22Rv1 (cell line): Measurements from ENCODE around the gene FAM161B.
"Not testable (repeated sequence)": the region's sequence is repeated elsewhere in the genome, so short reads cannot be mapped to it uniquely, and the experiment has no call there.

Source experiments
- H3K27ac ChIP-seq: fragments of 450-650 bp; 2 replicates; pipeline ENCODE4 v1.5.1; 2017
- ZFX ChIP-seq: fragments of 450-650 bp; IDR thresholded peaks from 2 replicates; pipeline ENCODE4 v1.6.1; 2017; ENCODE audit warnings: antibody characterized with exemption, borderline replicate concordance
- TF ChIP-seq, protein P1 (sequence below): fragments of 450-650 bp; IDR thresholded peaks from 2 replicates; pipeline ENCODE4 v1.5.1; 2017; ENCODE audit warnings: mild to moderate bottlenecking

Gene FAM161B

DNA sequence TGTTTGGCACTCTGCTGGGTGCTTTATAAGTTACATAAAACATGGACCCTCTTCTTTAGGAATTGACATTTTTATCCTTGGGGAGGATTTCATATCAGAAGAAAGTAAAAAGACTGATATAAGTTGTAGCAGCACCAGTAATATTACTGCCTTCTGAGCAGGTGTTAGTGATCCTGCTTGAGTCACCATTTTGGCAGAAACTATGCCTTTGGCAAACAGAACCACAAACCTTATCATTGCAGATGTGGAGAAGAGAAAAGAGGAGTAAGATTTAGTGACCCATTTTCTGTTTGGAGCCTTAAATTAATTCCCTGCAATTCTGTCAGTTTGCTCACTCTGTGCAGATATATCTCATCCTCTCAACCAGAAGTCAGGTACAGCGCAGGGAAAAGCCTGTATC lies 40.2 kb downstream of the FAM161B start:
- no peak for TF ChIP-seq ZFX
- TF ChIP-seq, protein P1, sequence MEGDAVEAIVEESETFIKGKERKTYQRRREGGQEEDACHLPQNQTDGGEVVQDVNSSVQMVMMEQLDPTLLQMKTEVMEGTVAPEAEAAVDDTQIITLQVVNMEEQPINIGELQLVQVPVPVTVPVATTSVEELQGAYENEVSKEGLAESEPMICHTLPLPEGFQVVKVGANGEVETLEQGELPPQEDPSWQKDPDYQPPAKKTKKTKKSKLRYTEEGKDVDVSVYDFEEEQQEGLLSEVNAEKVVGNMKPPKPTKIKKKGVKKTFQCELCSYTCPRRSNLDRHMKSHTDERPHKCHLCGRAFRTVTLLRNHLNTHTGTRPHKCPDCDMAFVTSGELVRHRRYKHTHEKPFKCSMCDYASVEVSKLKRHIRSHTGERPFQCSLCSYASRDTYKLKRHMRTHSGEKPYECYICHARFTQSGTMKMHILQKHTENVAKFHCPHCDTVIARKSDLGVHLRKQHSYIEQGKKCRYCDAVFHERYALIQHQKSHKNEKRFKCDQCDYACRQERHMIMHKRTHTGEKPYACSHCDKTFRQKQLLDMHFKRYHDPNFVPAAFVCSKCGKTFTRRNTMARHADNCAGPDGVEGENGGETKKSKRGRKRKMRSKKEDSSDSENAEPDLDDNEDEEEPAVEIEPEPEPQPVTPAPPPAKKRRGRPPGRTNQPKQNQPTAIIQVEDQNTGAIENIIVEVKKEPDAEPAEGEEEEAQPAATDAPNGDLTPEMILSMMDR: no peak
- no peak overlapping the region for H3K27ac ChIP-seq

DNA sequence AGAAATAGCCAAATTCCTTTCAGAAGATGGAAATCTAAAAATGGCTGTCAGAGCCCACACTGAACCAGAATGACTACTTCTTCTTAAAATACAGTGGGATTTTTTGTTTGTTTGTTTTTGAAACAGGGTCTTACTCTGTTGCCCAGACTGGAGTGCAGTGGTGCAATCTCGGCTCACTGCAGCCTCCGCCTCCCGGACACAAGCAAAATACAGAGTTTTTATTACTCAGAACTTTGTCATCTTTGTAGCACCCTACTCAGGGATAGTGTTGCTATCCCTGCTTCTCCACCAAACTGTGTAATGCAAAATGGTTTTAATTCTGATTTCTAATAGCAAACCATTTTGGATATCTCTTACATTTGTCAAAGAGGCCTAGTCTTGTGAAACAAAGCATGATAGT lies 46.9 kb downstream of the FAM161B start:
- no peak for TF ChIP-seq ZFX
- TF ChIP-seq, protein P1: no peak
- H3K27ac ChIP-seq: no peak overlapping the region

DNA sequence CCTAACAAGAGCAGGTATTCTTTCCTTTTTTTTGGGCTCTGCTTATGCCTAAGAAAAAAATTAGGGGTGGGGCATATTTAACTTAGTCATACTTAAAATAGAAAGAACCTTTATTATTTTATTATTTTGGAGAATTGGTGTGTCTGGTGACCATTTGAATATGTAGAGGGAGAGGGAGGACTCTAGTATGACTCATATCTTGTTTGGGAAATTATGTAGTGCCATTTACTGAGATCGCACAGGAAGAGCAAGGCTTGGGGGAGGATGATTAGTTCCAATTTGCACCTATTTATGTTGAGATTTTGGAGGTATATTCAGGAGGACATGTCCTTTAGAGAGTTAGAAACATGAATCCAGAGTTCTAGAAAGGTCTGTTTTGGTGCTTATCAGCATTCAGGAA lies 53.4 kb downstream of the FAM161B start:
- TF ChIP-seq, protein P1: no peak
- TF ChIP-seq ZFX: no peak
- H3K27ac ChIP-seq: no peak overlapping the region

- no peak for TF ChIP-seq ZFX
- TF ChIP-seq, protein P1: no peak
- H3K27ac ChIP-seq: no peak overlapping the region
These were observed 54.0 kb downstream of the FAM161B start for GRCh38 chr14:73895939-73896338.

GRCh38 chr14:73894180-73894687 lies 55.7 kb downstream of the FAM161B start:
- H3K27ac ChIP-seq: not testable (repeated sequence)

GRCh38 chr14:73889376-73889775 lies 60.5 kb downstream of the FAM161B start:
- TF ChIP-seq, protein P1: no peak
- TF ChIP-seq ZFX: no peak
- H3K27ac ChIP-seq: no peak overlapping the region

DNA sequence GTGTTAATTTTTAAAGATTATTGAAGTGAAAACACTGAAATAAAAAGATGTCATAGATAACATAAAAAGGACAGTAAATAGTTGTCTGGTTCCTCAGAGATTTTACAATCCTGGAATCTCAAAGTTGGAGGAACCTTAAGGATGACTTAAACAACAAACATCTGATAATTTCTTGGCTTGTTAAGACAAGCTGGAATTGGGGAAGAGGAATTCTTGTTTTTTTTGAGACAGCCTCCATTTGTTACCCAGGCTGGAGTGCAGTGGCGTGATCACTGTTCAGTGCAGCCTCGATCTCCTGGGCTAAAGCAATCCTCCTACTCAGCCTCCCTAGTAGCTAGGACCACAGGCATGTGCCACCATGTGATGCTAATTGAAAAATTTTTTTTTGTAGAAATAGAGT lies 60.9 kb downstream of the FAM161B start:
- no peak for TF ChIP-seq ZFX
- TF ChIP-seq, protein P1: no peak
- no peak overlapping the region for H3K27ac ChIP-seq

DNA sequence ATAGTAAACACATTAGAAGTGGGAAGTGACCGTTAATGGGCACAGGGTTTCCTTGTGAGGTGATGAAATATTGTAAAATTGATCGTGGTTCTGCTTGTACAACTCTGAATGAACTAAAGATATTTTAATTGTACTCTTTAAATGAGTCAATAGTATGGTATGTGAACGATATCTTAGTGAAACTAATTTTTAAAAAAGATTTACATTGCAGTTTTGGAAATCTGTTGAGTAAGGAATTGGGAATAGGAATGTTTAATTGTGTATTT lies 61.5 kb downstream of the FAM161B start:
- TF ChIP-seq ZFX: no peak
- TF ChIP-seq, protein P1: no peak
- no peak overlapping the region for H3K27ac ChIP-seq
